WERI-Rb-1 (cell line): Measurements from ENCODE around the gene MCM3AP.

Experiments used
- DNase-seq: peaks from one replicate; pipeline ENCODE4 v3.0.0-alpha.2; 2020
- H3K27ac ChIP-seq: fragments of 250-450 bp; sonication (Bioruptor Pico); 2 replicates; pipeline ENCODE4 v1.5.1; 2020; ENCODE audit warnings: mild to moderate bottlenecking, moderate library complexity
- H3K27me3 ChIP-seq: fragments of 250-450 bp; sonication (Bioruptor Pico); 2 replicates; pipeline ENCODE4 v1.5.1; 2021; ENCODE audit warnings: mild to moderate bottlenecking, low read depth, moderate library complexity; ENCODE audit not compliant: insufficient read depth, severe bottlenecking
- H3K36me3 ChIP-seq: fragments of 250-450 bp; sonication (Bioruptor Pico); 2 replicates; pipeline ENCODE4 v1.5.1; 2020; ENCODE audit warnings: mild to moderate bottlenecking, moderate library complexity
- H3K4me3 ChIP-seq: 2 replicates; pipeline ENCODE4 v1.5.1; 2011; ENCODE audit warnings: low read depth, mild to moderate bottlenecking, control low read depth, low read length
- H3K9me3 ChIP-seq: fragments of 250-450 bp; sonication (Bioruptor Pico); 2 replicates; pipeline ENCODE4 v1.5.1; 2021; ENCODE audit warnings: mild to moderate bottlenecking, moderate library complexity; ENCODE audit not compliant: severe bottlenecking
- CTCF ChIP-seq: IDR thresholded peaks from 2 replicates; pipeline ENCODE4 v1.5.1; 2011; ENCODE audit warnings: low read depth, mild to moderate bottlenecking, control low read depth, inconsistent platforms, low read length

MCM3AP gene

DNA sequence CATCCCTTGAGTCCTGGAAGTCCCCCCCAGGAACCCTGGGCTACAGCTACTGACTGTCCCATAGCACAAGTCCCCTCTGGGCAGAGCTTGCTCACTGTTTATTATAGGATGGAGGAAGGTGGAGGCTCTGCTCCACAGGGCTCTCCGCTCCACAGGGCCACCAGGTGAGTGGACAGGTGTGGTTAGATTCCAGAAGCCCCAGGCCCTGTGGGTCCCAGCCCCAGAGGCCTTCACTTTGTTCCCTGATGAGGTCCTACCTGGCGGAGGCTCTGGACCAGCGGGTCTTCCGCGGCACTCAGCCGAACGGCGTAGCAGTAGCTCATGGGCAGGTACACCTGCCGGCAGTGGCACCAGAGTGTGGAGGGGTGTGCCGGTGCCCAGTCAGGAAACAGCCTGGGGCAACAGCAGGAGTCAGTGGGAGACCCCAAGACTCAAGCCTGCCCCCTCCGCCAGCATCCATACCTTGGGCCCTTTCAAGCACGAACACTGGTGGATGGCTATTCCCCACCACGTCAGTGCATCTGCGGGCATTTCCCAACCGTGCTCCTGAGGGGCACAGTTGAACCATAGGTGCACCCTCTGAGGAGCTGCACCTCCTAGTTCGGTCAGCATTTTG lies 69.2 kb downstream of the MCM3AP start:
- H3K36me3 ChIP-seq = peaks cover 52% of the 10 kb centered on the region
- no peak for DNase-seq
- no peaks in the 10 kb centered on the region for H3K27me3 ChIP-seq
- no peak for TF ChIP-seq CTCF
- H3K27ac ChIP-seq = no peak overlapping the region
- no peak overlapping the region for H3K4me3 ChIP-seq
- H3K9me3 ChIP-seq = no peaks in the 10 kb centered on the region

DNA sequence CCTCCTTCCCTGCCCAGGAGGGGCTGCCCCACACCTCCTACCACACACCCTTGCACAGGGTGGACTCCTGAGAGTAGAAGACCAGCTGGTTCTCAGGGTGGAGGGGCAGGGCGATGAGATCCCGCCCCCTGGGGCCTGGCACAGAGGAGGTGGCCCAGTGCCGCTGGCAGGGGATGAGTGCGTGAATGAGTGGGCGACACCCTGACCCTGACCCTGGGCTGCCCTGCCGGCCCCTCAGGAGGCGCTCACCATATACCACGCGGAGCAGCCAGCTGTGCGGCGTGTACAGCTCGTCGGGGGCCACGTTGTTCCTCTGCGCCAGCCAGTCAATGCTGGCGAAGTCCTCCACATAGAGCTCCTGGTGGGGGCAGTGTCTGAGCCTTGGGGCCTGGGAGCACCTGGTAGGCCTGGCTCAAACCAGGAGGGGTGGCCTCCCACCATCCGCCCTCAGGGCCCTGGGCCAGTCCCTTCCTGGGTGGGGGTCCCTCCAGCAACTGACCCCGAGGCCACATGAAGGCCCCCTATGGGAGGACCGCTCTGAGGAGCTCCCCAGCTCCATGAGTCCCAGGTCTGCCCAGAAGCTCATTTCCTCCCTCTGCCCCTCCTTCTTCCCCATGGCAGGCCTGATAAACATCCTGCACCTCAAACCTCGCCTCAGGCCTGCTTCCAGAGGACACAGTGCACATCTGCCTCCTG lies 69.8 kb downstream of the MCM3AP start:
- H3K36me3 ChIP-seq = peaks cover 50% of the 10 kb centered on the region
- H3K9me3 ChIP-seq = no peaks in the 10 kb centered on the region
- H3K27ac ChIP-seq = no peak overlapping the region
- H3K4me3 ChIP-seq = no peak overlapping the region
- DNase-seq = no peak
- no peaks in the 10 kb centered on the region for H3K27me3 ChIP-seq
- TF ChIP-seq CTCF = no peak

DNA sequence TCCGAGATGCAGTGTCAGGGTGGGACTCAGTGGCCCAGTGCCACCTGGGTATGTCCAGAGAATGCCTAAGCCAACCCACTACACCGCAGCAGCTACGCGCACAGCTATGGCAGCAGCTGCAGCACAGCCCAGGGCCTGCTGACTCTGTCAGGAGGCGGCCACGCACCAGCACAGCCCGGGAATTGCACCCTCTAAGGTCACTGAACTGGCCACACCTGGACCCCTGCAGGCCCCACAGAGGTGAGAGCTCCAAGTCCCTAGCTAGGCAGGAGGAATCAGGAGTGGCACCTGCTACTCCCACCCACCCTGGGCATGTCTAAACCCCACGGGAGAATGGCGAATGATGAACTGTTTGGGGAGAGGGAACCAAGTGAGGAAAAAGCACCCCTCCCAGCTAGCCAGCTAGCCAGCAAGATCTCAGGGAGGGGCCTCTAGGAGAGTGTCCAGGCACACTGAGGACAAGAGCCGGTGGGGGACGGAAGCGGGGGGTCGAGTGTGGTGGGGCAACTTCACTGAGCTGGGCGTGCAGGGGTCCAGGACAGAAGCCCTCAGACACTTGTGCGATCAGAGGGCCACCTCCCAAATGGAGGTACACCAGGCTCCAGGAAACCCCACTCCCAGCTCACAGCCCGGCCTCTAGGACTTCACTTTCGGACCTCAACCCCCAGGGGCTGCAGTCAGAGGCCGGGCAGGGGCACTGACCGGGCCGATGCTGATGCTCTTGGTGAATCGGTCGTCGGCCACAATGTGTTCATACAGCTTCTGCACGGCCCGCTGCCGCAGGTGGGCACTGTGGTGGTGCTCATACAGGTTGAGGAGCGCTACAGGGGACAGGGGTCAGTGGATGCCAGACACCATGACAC lies 70.7 kb downstream of the MCM3AP start:
- TF ChIP-seq CTCF = no peak
- no peak for DNase-seq
- Histone ChIP-seq H3K4me3 (no peak overlapping the region), H3K36me3 (peaks cover 43% of the 10 kb centered on the region), H3K27ac (no peak overlapping the region), H3K9me3 (no peaks in the 10 kb centered on the region), H3K27me3 (no peaks in the 10 kb centered on the region)

- no peak overlapping the region for H3K27ac ChIP-seq
- no peaks in the 10 kb centered on the region for H3K9me3 ChIP-seq
- H3K4me3 ChIP-seq = no peak overlapping the region
- peaks cover 40% of the 10 kb centered on the region for H3K36me3 ChIP-seq
- TF ChIP-seq CTCF = no peak
- no peaks in the 10 kb centered on the region for H3K27me3 ChIP-seq
- DNase-seq = no peak
These were observed 71.7 kb downstream of the MCM3AP start for GRCh38 chr21:46213620-46214286.

- TF ChIP-seq CTCF = no peak
- Histone ChIP-seq H3K9me3 (no peaks in the 10 kb centered on the region), H3K4me3 (no peak overlapping the region), H3K27me3 (no peaks in the 10 kb centered on the region), H3K27ac (no peak overlapping the region), H3K36me3 (peaks cover 45% of the 10 kb centered on the region)
- DNase-seq = no peak
These were observed 72.5 kb downstream of the MCM3AP start for GRCh38 chr21:46212721-46213484.
